Brain microvascular endothelial cell (primary cell): ENCODE measurements around the gene PLA2G2F.

Experiments
- DNase-seq: peaks from one replicate; pipeline ENCODE4 v3.0.0-alpha.2; 2020
- H3K27ac ChIP-seq: fragments of 250-450 bp; sonication (Bioruptor Pico); 2 replicates; pipeline ENCODE4 v1.5.1; 2020; ENCODE audit warnings: mild to moderate bottlenecking, moderate library complexity
- H3K27me3 ChIP-seq: fragments of 250-450 bp; sonication (Bioruptor Pico); replicated peaks from 2 replicates; pipeline ENCODE4 v1.5.1; 2020; ENCODE audit warnings: mild to moderate bottlenecking
- H3K36me3 ChIP-seq: fragments of 250-450 bp; sonication (Bioruptor Pico); replicated peaks from 2 replicates; pipeline ENCODE4 v1.5.1; 2020; ENCODE audit warnings: mild to moderate bottlenecking
- H3K4me3 ChIP-seq: 2 replicates; pipeline ENCODE4 v1.5.1; 2011; ENCODE audit warnings: low read depth, mild to moderate bottlenecking, control low read depth, low read length, moderate library complexity
- CTCF ChIP-seq: IDR thresholded peaks from 2 replicates; pipeline ENCODE4 v1.5.1; 2011; ENCODE audit warnings: low read depth, mild to moderate bottlenecking, moderate library complexity, low read length, control low read depth, inconsistent platforms; ENCODE audit errors: missing control alignments
- in situ Hi-C: cut with HindIII; loops from 2 replicates; pipeline ENCODE4 v1.10.0; 2017; ENCODE audit warnings: low sequenced_read_pairs, low pct_ligation_motif_present

Gene PLA2G2F

GRCh38 chr1:20192364-20192763 lies 53.2 kb downstream of the PLA2G2F start:
- no peak for DNase-seq
- Histone ChIP-seq H3K27me3 (peaks cover 17% of the 10 kb centered on the region), H3K4me3 (no peak overlapping the region), H3K36me3 (no peaks in the 10 kb centered on the region), H3K27ac (no peak overlapping the region)
- in situ Hi-C loops: no loop called here
- TF ChIP-seq CTCF: no peak

GRCh38 chr1:20192871-20193411 lies 53.8 kb downstream of the PLA2G2F start:
- in situ Hi-C loops: no loop called here
- Histone ChIP-seq H3K27me3 (peaks cover 16% of the 10 kb centered on the region), H3K36me3 (no peaks in the 10 kb centered on the region), H3K4me3 (no peak overlapping the region), H3K27ac (no peak overlapping the region)
- TF ChIP-seq CTCF: no peak
- DNase-seq: no peak

DNA sequence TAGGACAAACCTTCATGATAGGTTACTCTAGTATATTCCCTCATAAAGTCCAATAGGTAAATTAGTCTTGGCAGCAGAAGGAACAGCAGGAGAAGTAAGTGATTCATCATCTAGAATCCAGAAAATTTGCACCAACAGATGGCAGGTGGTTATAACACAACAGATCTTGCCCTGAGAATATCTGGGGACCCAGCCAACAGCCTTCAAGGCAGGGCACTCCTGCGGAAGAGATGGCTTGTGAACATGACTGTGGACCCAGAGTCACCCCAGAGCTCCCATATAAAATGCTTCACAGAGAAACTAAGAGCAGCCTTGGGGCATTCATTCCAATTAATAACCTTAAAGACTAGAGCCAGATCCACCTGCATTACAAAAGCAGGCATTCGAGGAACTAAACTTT lies 55.1 kb downstream of the PLA2G2F start:
- no peak for TF ChIP-seq CTCF
- Histone ChIP-seq H3K4me3 (no peak overlapping the region), H3K27me3 (peaks cover 11% of the 10 kb centered on the region), H3K27ac (no peak overlapping the region), H3K36me3 (no peaks in the 10 kb centered on the region)
- in situ Hi-C loops: no loop called here
- no peak for DNase-seq

GRCh38 chr1:20194757-20195461 lies 55.8 kb downstream of the PLA2G2F start:
- Histone ChIP-seq H3K4me3 (no peak overlapping the region), H3K27me3 (peaks cover 11% of the 10 kb centered on the region), H3K36me3 (no peaks in the 10 kb centered on the region), H3K27ac (no peak overlapping the region)
- DNase-seq: peak; percentile 50
- TF ChIP-seq CTCF: peak; percentile 96
- in situ Hi-C loops: no loop called here

DNA sequence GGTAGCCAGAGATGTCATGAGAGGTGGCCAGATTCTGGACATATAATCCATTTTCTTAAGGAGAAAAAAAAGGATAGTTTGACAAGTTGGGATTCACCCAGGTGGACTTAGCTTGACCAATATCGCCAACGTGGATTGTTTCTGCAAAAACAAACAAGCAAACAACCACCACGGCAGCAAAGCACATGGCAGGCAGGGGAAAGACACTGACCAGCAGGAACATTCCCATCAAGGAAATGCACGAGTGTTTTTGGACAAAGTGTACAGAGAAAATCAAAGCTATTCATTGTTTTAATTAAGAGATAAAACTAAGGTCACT lies 56.3 kb downstream of the PLA2G2F start:
- H3K36me3 ChIP-seq: no peaks in the 10 kb centered on the region
- no peak for TF ChIP-seq CTCF
- no peak overlapping the region for H3K27ac ChIP-seq
- no peak overlapping the region for H3K4me3 ChIP-seq
- in situ Hi-C loops: no loop called here
- H3K27me3 ChIP-seq: peaks cover 11% of the 10 kb centered on the region
- no peak for DNase-seq

DNA sequence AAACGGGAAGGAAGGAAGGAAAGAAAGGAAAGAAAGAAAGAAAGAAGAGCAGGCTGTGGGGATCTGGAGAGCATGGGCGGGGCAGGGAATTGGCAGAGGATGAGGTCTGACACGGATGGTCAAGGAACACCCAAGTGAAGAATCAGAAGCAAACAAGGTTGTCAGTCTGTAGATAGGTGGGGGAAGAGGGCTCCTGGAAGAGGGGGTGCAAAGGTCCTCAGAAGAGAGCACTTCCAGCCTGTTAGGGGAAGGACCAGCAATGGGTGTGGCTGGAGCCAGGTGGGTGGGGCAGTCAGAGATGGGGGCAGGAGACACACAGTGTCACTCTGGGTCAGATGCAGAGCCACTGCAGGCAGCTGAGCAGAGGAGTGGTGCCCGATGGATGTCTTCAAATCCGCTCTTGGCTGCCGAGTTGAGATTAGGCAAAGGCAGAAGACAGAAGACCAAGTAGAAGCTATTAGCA lies 58.2 kb downstream of the PLA2G2F start:
- Histone ChIP-seq H3K36me3 (no peaks in the 10 kb centered on the region), H3K4me3 (no peak overlapping the region), H3K27me3 (peaks cover 8% of the 10 kb centered on the region), H3K27ac (no peak overlapping the region)
- no peak for TF ChIP-seq CTCF
- DNase-seq: no peak
- in situ Hi-C loops: no loop called here
